ENCODE results near the gene ZNF280C.

- TF ChIP-seq, protein P1, sequence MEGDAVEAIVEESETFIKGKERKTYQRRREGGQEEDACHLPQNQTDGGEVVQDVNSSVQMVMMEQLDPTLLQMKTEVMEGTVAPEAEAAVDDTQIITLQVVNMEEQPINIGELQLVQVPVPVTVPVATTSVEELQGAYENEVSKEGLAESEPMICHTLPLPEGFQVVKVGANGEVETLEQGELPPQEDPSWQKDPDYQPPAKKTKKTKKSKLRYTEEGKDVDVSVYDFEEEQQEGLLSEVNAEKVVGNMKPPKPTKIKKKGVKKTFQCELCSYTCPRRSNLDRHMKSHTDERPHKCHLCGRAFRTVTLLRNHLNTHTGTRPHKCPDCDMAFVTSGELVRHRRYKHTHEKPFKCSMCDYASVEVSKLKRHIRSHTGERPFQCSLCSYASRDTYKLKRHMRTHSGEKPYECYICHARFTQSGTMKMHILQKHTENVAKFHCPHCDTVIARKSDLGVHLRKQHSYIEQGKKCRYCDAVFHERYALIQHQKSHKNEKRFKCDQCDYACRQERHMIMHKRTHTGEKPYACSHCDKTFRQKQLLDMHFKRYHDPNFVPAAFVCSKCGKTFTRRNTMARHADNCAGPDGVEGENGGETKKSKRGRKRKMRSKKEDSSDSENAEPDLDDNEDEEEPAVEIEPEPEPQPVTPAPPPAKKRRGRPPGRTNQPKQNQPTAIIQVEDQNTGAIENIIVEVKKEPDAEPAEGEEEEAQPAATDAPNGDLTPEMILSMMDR (IDR thresholded peaks at IDR 0.05) = no peak
- TF ChIP-seq POLR2A (IDR thresholded peaks at IDR 0.05) = no peak
Observed at GRCh38 chrX:130159776-130160175, 108.9 kb downstream of the ZNF280C start.

Measured in tibial nerve (tissue), 3 donors.